Stomach (tissue), 9 donors: ENCODE data around the gene NR1D1. TPM values are rescaled to one million over a fixed set of nuclear protein-coding genes. Genes with fewer than 3 reads are reported as not detected.

ENCODE experiments used
- DNase-seq, 2 donors: peaks; one replicate each; pipeline versions ENCODE4 v3.0.0 to v3.0.0-alpha.2; 2013 to 2019
- H3K27ac ChIP-seq, 5 donors: fragments of 200-600 bp in 4 of 5; sonication (generic) in 4 of 5; one replicate each; pipeline ENCODE4 v1.5.1; 2013 to 2019; ENCODE audit warnings: mild to moderate bottlenecking in 1 of 5, moderate library complexity in 1 of 5
- H3K27me3 ChIP-seq, 3 donors: fragments of 200-600 bp; sonication (generic); one replicate each; pipeline ENCODE4 v1.5.1; 2017 to 2019; ENCODE audit warnings: mixed run types in 1 of 3
- H3K36me3 ChIP-seq, 4 donors: fragments of 200-600 bp; sonication (generic); 1 replicate in 3 of 4; 2 replicates in 1 of 4; pipeline ENCODE4 v1.5.1; 2016 to 2019
- H3K4me1 ChIP-seq, 4 donors: fragments of 200-600 bp; sonication (generic); one replicate each; pipeline ENCODE4 v1.5.1; 2016 to 2019
- H3K4me3 ChIP-seq, 4 donors: fragments of 200-600 bp; sonication (generic) in 3 of 4; one replicate each; pipeline ENCODE4 v1.5.1; 2016 to 2019; ENCODE audit warnings: mild to moderate bottlenecking in 1 of 4
- H3K9me3 ChIP-seq, 4 donors: fragments of 200-600 bp; sonication (generic); one replicate each; pipeline ENCODE4 v1.5.1; 2016 to 2019
- EP300 ChIP-seq: sonication (generic); formaldehyde crosslinking; IDR thresholded peaks from one replicate; pipeline ENCODE4 v1.6.1; 2017; ENCODE audit warnings: antibody characterized with exemption
- POLR2A ChIP-seq, 4 donors: fragments of 450-650 bp; IDR thresholded peaks; one replicate each; pipeline ENCODE4 v1.6.1; 2016; ENCODE audit warnings: antibody characterized with exemption in 4 of 4, control low read depth in 2 of 4, mild to moderate bottlenecking in 1 of 4, moderate library complexity in 1 of 4
- POLR2AphosphoS5 ChIP-seq, 3 donors: sonication (generic); formaldehyde crosslinking; IDR thresholded peaks; one replicate each; pipeline ENCODE4 v1.6.1; 2016; ENCODE audit warnings: antibody characterized with exemption in 3 of 3
- WGBS, 5 donors: extraction: QIAGEN DNeasy Blood & Tissue Kit in 3 of 5; methylation state at CpG; one replicate each; pipeline versions ENCODE4 v1.1.5 to v1.1.7; 2013 to 2018; 5-methylcytosine and 5-hydroxymethylcytosine counted together
- intact Hi-C: fragments of 100-400 bp; cut with DNase I; formaldehyde crosslinking; loops from one replicate; pipeline ENCODE4 v1.15.1; 2023; ENCODE audit warnings: low total_unique reads
- polyA plus RNA-seq, 3 donors: library from polyadenylated mRNA; stranded (reverse); fragments of 200-250 nt; gene quantifications; one replicate each; pipeline ENCODE4 v1.2.3, GENCODE V29; 2013
- total RNA-seq, 5 donors: library from RNA; depleted of rRNA; stranded (reverse); fragments of >200 nt; gene quantifications; one replicate each; pipeline versions ENCODE4 v1.1.0 to v1.2.3, GENCODE V29; 2014 to 2016
- TF ChIP-seq, protein P1 (sequence below), 7 experiments: fragments of 450-650 bp in 4 of 7; fragments of 200-600 bp in 3 of 7; sonication (generic) in 3 of 7; IDR thresholded peaks; one replicate each; pipeline ENCODE4 v1.5.1; 2016 to 2019; ENCODE audit warnings: antibody characterized with exemption in 7 of 7, control low read depth in 2 of 7, mild to moderate bottlenecking in 1 of 7
- donor health status: healthy with polysubstance abuse.
- donor health status: Bipolar disorder and iron deficiency.
- donor health status: healthy.

NR1D1 gene
- total and polyA plus RNA-seq, 8 donors, result 2.8 to 20.5 (median 9.3) TPM

DNA sequence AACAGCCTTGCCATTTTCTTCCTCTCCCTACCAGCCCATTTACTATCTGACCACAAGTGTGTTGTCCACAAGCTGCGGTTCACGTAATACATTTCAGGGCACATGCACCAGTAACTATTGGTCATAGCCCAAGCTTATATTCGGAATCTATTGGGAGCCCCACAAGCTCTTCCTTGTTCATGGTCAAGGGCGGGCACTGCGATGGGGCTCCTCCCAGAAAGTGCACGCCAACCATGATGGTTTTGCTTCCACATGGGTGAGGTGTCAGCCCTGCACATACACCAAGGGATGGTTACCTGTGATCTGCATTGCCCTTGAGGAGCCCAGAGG lies 25.6 kb downstream of the NR1D1 start:
- no peaks in the 10 kb centered on the region for H3K9me3 ChIP-seq
- intact Hi-C loops, result no loop called here
- H3K27me3 ChIP-seq, result no peaks in the 10 kb centered on the region
- peaks cover 74 to 91% (median 84%) of the 10 kb centered on the region in 4 donors for H3K4me1 ChIP-seq
- H3K27ac ChIP-seq, result peak overlapping the region; percentile 90 to 98 (median 97)
- DNase-seq, result no peak
- WGBS, 5 donors, result 21 to 32% (median 24%) methylated on average over 6 of the region's 6 CpGs
- peaks cover 12 to 43% (median 41%) of the 10 kb centered on the region in 4 donors for H3K36me3 ChIP-seq
- peak overlapping the region in 2 of 4 donors; percentile 8 to 21 for H3K4me3 ChIP-seq
- no peak for TF ChIP-seq EP300
- peak in 1 of 3 donors; percentile 49 for TF ChIP-seq POLR2AphosphoS5 (IDR thresholded peaks at IDR 0.05)
- TF ChIP-seq POLR2A (IDR thresholded peaks at IDR 0.05), result no peak

- H3K9me3 ChIP-seq, result no peaks in the 10 kb centered on the region
- H3K27me3 ChIP-seq, result no peaks in the 10 kb centered on the region
- TF ChIP-seq POLR2A (IDR thresholded peaks at IDR 0.05) (no peak), POLR2AphosphoS5 (IDR thresholded peaks at IDR 0.05) (no peak), EP300 (no peak)
- TF ChIP-seq, protein P1, sequence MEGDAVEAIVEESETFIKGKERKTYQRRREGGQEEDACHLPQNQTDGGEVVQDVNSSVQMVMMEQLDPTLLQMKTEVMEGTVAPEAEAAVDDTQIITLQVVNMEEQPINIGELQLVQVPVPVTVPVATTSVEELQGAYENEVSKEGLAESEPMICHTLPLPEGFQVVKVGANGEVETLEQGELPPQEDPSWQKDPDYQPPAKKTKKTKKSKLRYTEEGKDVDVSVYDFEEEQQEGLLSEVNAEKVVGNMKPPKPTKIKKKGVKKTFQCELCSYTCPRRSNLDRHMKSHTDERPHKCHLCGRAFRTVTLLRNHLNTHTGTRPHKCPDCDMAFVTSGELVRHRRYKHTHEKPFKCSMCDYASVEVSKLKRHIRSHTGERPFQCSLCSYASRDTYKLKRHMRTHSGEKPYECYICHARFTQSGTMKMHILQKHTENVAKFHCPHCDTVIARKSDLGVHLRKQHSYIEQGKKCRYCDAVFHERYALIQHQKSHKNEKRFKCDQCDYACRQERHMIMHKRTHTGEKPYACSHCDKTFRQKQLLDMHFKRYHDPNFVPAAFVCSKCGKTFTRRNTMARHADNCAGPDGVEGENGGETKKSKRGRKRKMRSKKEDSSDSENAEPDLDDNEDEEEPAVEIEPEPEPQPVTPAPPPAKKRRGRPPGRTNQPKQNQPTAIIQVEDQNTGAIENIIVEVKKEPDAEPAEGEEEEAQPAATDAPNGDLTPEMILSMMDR (IDR thresholded peaks at IDR 0.05), result no peak
- peak overlapping the region in 1 of 4 donors; percentile 21 for H3K4me3 ChIP-seq
- peaks cover 8 to 36% (median 35%) of the 10 kb centered on the region in 4 donors for H3K36me3 ChIP-seq
- peaks cover 81 to 98% (median 90%) of the 10 kb centered on the region in 4 donors for H3K4me1 ChIP-seq
- peak in 1 of 2 donors; percentile 28 for DNase-seq
- peak overlapping the region; percentile 90 to 98 (median 97) for H3K27ac ChIP-seq
- WGBS, 5 donors, result 41 to 62% (median 55%) methylated on average over 8 of the region's 8 CpGs
- intact Hi-C loops, result no loop called here
Observed at GRCh38 chr17:40074175-40074512, 26.2 kb downstream of the NR1D1 start.

DNA sequence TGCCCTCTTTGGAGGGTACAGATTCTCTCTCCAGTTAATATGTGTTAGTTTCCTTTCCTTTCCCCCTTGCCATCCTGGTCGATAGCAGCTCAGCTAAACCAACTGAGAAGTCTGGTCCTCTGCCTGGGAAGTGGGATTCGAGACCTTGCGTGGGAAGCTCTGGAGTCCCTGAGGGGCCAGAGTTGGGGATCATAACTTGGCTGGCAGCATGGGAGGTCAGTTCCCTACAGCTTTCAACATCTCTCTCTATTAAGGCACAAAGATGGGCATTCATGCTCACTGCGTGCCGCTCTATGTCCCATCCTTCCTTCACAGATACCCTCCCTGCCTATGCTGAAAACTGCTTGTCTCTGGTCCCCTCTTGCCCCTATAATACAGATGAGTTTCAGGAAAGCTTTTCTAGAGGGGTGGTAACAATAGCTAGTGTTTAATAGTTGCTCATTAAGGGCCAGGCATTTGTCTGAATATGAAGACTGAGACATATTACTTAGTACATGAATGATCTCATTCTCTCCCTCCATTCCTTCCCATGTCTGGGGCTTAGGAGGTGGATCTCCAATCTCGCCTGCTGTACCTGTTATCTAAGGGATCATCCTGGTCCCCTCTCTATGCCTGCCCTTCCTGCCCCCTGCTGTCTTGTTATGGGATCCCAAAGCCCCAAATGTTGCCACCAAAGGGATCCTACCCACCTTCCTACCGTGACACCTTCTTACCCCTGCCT lies 26.8 kb downstream of the NR1D1 start:
- Histone ChIP-seq H3K9me3 (no peaks in the 10 kb centered on the region), H3K4me3 (peak overlapping the region in 1 of 4 donors; percentile 21), H3K4me1 (peaks cover 84 to 97% (median 95%) of the 10 kb centered on the region in 4 donors), H3K27ac (peak overlapping the region; percentile 90 to 98 (median 97)), H3K36me3 (peaks cover 5 to 30% (median 30%) of the 10 kb centered on the region in 4 donors), H3K27me3 (no peaks in the 10 kb centered on the region)
- peak in 1 of 2 donors; percentile 18 for DNase-seq
- TF ChIP-seq, protein P1 (IDR thresholded peaks at IDR 0.05), result no peak
- TF ChIP-seq POLR2A (IDR thresholded peaks at IDR 0.05), result no peak
- TF ChIP-seq POLR2AphosphoS5 (IDR thresholded peaks at IDR 0.05), result no peak
- TF ChIP-seq EP300, result no peak
- intact Hi-C loops, result no loop called here
- 59 to 77% (median 67%) methylated on average over 7 of the region's 7 CpGs for WGBS, 5 donors

- Histone ChIP-seq H3K4me3 (peak overlapping the region; percentile 3 to 41 (median 24)), H3K36me3 (peaks cover 5 to 24% (median 22%) of the 10 kb centered on the region in 4 donors), H3K9me3 (no peaks in the 10 kb centered on the region), H3K27me3 (no peaks in the 10 kb centered on the region), H3K27ac (peak overlapping the region; percentile 90 to 98 (median 97)), H3K4me1 (peaks cover 92 to 100% (median 99%) of the 10 kb centered on the region in 4 donors)
- intact Hi-C loops, result no loop called here
- DNase-seq, result peak; percentile 83 to 89
- WGBS, 5 donors, result 16 to 30% (median 29%) methylated on average over 7 to 8 of the region's 8 CpGs
- TF ChIP-seq, protein P1 (IDR thresholded peaks at IDR 0.05), result no peak
- peak; percentile 15 to 89 (median 62) for TF ChIP-seq POLR2AphosphoS5 (IDR thresholded peaks at IDR 0.05)
- peak in 1 of 4 donors; percentile 30 for TF ChIP-seq POLR2A (IDR thresholded peaks at IDR 0.05)
Observed at GRCh38 chr17:40072735-40073346, 27.5 kb downstream of the NR1D1 start.
